Endothelial cell of umbilical vein (primary cell): ENCODE measurements around the gene RABEP2. TPM values are rescaled to one million over a fixed set of nuclear protein-coding genes. Genes with fewer than 3 reads are reported as not detected.

ENCODE experiments used
- BruUV-seq: library from RNA; stranded (reverse); fragments of 400-500 nt; replicated peaks from 2 replicates; lab custom pipeline; 2021; lab: Mats Ljungman, UMichigan
- CTCF ChIA-PET: fragments of 300-600, 350-600 bp; sonication (Branson Sonifier 250); formaldehyde crosslinking; loops from one replicate; lab custom pipeline; 2021; ENCODE audit warnings: antibody characterized with exemption, inconsistent platforms; lab: Charles Lee
- POLR2A ChIA-PET: fragments of 300-600, 350-600 bp; sonication (Branson Sonifier 250); formaldehyde crosslinking; loops from one replicate; lab custom pipeline; 2021; ENCODE audit warnings: antibody characterized with exemption, inconsistent platforms; lab: Charles Lee
- DNase-seq: peaks from one replicate; pipeline ENCODE4 v3.0.0-alpha.2; 2011; ENCODE audit warnings: low read depth, low spot score
- FAIRE-seq: peaks from 2 replicates; lab custom pipeline; 2011; peaks lifted over from hg19 to GRCh38; lab: Jason Lieb, UNC
- H2AFZ ChIP-seq: 2 replicates; pipeline ENCODE4 v1.6.0; 2012; ENCODE audit warnings: low read depth, low read length, control low read depth, inconsistent platforms
- H3K27ac ChIP-seq: 2 replicates; pipeline ENCODE4 v1.5.1; 2011; ENCODE audit warnings: low read depth, mild to moderate bottlenecking, control low read depth, low read length, moderate library complexity; ENCODE audit not compliant: insufficient read depth
- H3K27me3 ChIP-seq, 2 experiments: 2 replicates each; pipeline versions ENCODE4 v1.6.0 to v1.6.1; 2011; ENCODE audit warnings: low read length in 2 of 2, mixed read lengths in 1 of 2; ENCODE audit not compliant: control insufficient read depth in 2 of 2, insufficient read depth in 2 of 2
- H3K36me3 ChIP-seq, 2 experiments: 2 replicates in 1 of 2; 3 replicates in 1 of 2; pipeline ENCODE4 v1.5.1; 2011; ENCODE audit warnings: low read length in 2 of 2, mild to moderate bottlenecking in 1 of 2, moderate library complexity in 1 of 2; ENCODE audit not compliant: control insufficient read depth in 2 of 2, insufficient read depth in 2 of 2; ENCODE audit errors: extremely low read depth in 1 of 2
- H3K4me1 ChIP-seq: 3 replicates; pipeline ENCODE4 v1.5.1; 2011; ENCODE audit warnings: mild to moderate bottlenecking, low read length; ENCODE audit not compliant: control insufficient read depth, insufficient read depth; ENCODE audit errors: extremely low read depth
- H3K4me2 ChIP-seq: 2 replicates; pipeline ENCODE4 v1.6.1; 2011; ENCODE audit warnings: low read length, control low read depth, mixed read lengths; ENCODE audit not compliant: insufficient read depth
- H3K4me3 ChIP-seq, 3 experiments: fragments of 200-600 bp in 1 of 3; sonication (generic), shearing (Covaris generic) in 1 of 3; replicated peaks in 1 of 3; 2 replicates each; pipeline ENCODE4 v1.5.1; 2011 to 2016; ENCODE audit warnings: control low read depth in 3 of 3, low read length in 3 of 3, mild to moderate bottlenecking in 2 of 3, inconsistent platforms in 1 of 3, low read depth in 1 of 3, moderate library complexity in 1 of 3; ENCODE audit not compliant: insufficient read depth in 1 of 3
- H3K79me2 ChIP-seq: 2 replicates; pipeline ENCODE4 v1.6.0; 2012; ENCODE audit warnings: low read length, inconsistent platforms; ENCODE audit not compliant: control insufficient read depth, insufficient read depth
- H3K9ac ChIP-seq: replicated peaks from 2 replicates; pipeline ENCODE3; 2011; ENCODE audit warnings: low read length, control low read depth; ENCODE audit not compliant: insufficient read depth; ENCODE audit errors: extremely low read depth
- H3K9me1 ChIP-seq: replicated peaks from 3 replicates; pipeline ENCODE4 v1.6.0; 2011; ENCODE audit warnings: mild to moderate bottlenecking, low read length; ENCODE audit not compliant: control insufficient read depth, insufficient read depth; ENCODE audit errors: extremely low read depth
- H3K9me3 ChIP-seq: replicated peaks from 2 replicates; pipeline ENCODE4 v1.5.1; 2012; ENCODE audit warnings: low read length, inconsistent platforms; ENCODE audit not compliant: control insufficient read depth, insufficient read depth
- H4K20me1 ChIP-seq: replicated peaks from 2 replicates; pipeline ENCODE3; 2011; ENCODE audit warnings: mild to moderate bottlenecking, low read length; ENCODE audit not compliant: control insufficient read depth, insufficient read depth; ENCODE audit errors: extremely low read depth
- EZH2 ChIP-seq: IDR thresholded peaks from 2 replicates; pipeline ENCODE4 v1.6.1; 2012; ENCODE audit warnings: borderline replicate concordance, low read depth, mild to moderate bottlenecking, moderate library complexity, low read length, inconsistent platforms; ENCODE audit not compliant: severe bottlenecking
- FOS ChIP-seq: IDR thresholded peaks from 2 replicates; pipeline ENCODE4 v1.6.1; 2011; ENCODE audit warnings: mild to moderate bottlenecking, low read length, moderate library complexity, borderline replicate concordance; ENCODE audit not compliant: insufficient read depth
- GATA2 ChIP-seq: IDR thresholded peaks from 2 replicates; pipeline ENCODE4 v1.7.0; 2011; ENCODE audit warnings: low read depth, mild to moderate bottlenecking, moderate library complexity, mixed read lengths, low read length; ENCODE audit not compliant: insufficient read length, insufficient read depth
- JUN ChIP-seq: IDR thresholded peaks from 2 replicates; pipeline ENCODE4 v1.6.1; 2011; ENCODE audit warnings: borderline replicate concordance, low read depth; ENCODE audit not compliant: insufficient read length, insufficient read depth
- MAX ChIP-seq: IDR thresholded peaks from 2 replicates; pipeline ENCODE4 v1.6.1; 2011; ENCODE audit not compliant: insufficient read depth, insufficient read length
- MYC ChIP-seq: IDR thresholded peaks from one replicate; pipeline ENCODE4 v1.6.1; 2011; ENCODE audit warnings: mild to moderate bottlenecking, low read depth, low read length
- POLR2A ChIP-seq: IDR thresholded peaks from 2 replicates; pipeline ENCODE4 v1.6.1; 2012; ENCODE audit warnings: low read depth, mild to moderate bottlenecking, control low read depth, low read length
- POLR2AphosphoS5 ChIP-seq: IDR thresholded peaks from 2 replicates; pipeline ENCODE4 v1.6.1; 2012; ENCODE audit warnings: low read depth, mild to moderate bottlenecking, control low read depth, low read length, moderate library complexity; ENCODE audit not compliant: insufficient read depth
- dilution Hi-C: fragments of 300-500 bp; cut with MboI; formaldehyde crosslinking; loops from one replicate; pipeline ENCODE4 v1.15.0; 2019; ENCODE audit warnings: low sequenced_read_pairs; ENCODE audit not compliant: extremely low pct_ligation_motif_present
- intact Hi-C: fragments of 100-400 bp; cut with micrococcal nuclease; formaldehyde crosslinking; loops from one replicate; pipeline ENCODE4 v1.10.0; 2022
- polyA plus RNA-seq, 4 experiments: library from polyadenylated mRNA; depleted of rRNA in 3 of 4; stranded (reverse) in 3 of 4; unstranded in 1 of 4; fragments of >200 nt; gene quantifications; 2 replicates each; pipeline versions ENCODE4 v1.2.1 to v1.2.3, GENCODE V29; 2011 to 2012; ENCODE audit warnings: missing spikeins in 1 of 4
- total RNA-seq: library from RNA; stranded (reverse); gene quantifications from 2 replicates; pipeline ENCODE4 v1.2.3, GENCODE V29; 2021
- TF ChIP-seq, protein P1 (sequence below), 2 donors: IDR thresholded peaks; 1 replicate in 1 of 2; 2 replicates in 1 of 2; pipeline ENCODE4 v1.5.1; 2011; ENCODE audit warnings: low read length in 2 of 2, mild to moderate bottlenecking in 2 of 2, moderate library complexity in 2 of 2, control low read depth in 1 of 2, inconsistent platforms in 1 of 2, low read depth in 1 of 2; ENCODE audit not compliant: insufficient read depth in 1 of 2; ENCODE audit errors: extremely low read depth in 1 of 2

Gene RABEP2
- total and polyA plus RNA-seq, 2 donors (not counting 3 experiments of a cell fraction or from before 2014, with no cell fraction given), result 25.9 to 37.4 TPM

GRCh38 chr16:28873543-28874201 is 51.4 kb downstream of the RABEP2 start:
- no peak for TF ChIP-seq EZH2
- TF ChIP-seq, protein P1, sequence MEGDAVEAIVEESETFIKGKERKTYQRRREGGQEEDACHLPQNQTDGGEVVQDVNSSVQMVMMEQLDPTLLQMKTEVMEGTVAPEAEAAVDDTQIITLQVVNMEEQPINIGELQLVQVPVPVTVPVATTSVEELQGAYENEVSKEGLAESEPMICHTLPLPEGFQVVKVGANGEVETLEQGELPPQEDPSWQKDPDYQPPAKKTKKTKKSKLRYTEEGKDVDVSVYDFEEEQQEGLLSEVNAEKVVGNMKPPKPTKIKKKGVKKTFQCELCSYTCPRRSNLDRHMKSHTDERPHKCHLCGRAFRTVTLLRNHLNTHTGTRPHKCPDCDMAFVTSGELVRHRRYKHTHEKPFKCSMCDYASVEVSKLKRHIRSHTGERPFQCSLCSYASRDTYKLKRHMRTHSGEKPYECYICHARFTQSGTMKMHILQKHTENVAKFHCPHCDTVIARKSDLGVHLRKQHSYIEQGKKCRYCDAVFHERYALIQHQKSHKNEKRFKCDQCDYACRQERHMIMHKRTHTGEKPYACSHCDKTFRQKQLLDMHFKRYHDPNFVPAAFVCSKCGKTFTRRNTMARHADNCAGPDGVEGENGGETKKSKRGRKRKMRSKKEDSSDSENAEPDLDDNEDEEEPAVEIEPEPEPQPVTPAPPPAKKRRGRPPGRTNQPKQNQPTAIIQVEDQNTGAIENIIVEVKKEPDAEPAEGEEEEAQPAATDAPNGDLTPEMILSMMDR (IDR thresholded peaks at IDR 0.05; ENCODE audit: extremely low read depth in 1 of 2, insufficient read depth in 1 of 2, low read depth in 1 of 2, low read length in 2 of 2), result peak; percentile 54 to 77
- no peak for TF ChIP-seq POLR2AphosphoS5
- BruUV-seq, result no TSS peak
- ChIA-PET CTCF (interaction anchor here (1.2 to 5.3 kb wide), 4 partner anchors 9 to 70 kb away, joined by 5 to 55 read pairs (median 10); partner anchors contain the start of gene SH2B1), POLR2A (no interaction called here)
- Histone ChIP-seq H3K4me3 (no peak overlapping the region), H2AFZ (no peak overlapping the region), H3K36me3 (peaks cover 10 to 41% of the 10 kb centered on the region in 2 experiments), H3K4me1 (no peaks in the 10 kb centered on the region), H3K4me2 (no peak overlapping the region), H3K79me2 (no peaks in the 10 kb centered on the region), H3K9ac (no peak overlapping the region), H4K20me1 (no peaks in the 10 kb centered on the region), H3K9me3 (no peaks in the 10 kb centered on the region), H3K27me3 (no peaks in the 10 kb centered on the region), H3K27ac (no peak overlapping the region), H3K9me1 (no peaks in the 10 kb centered on the region)
- DNase-seq, result no peak
- intact Hi-C loops, result loop anchor here (1.0 kb wide), 1 partner anchor 72 kb away; no protein-coding TSS in a partner anchor
- dilution Hi-C loops, result no loop called here
- no peak for FAIRE-seq

GRCh38 chr16:28872952-28873351 is 52.1 kb downstream of the RABEP2 start:
- intact Hi-C loops, result loop anchor here (1.0 kb wide), 1 partner anchor 72 kb away; no protein-coding TSS in a partner anchor
- no TSS peak for BruUV-seq
- POLR2A ChIA-PET, result no interaction called here
- dilution Hi-C loops, result no loop called here
- H3K4me3 ChIP-seq, result no peak overlapping the region
- no peaks in the 10 kb centered on the region for H3K9me1 ChIP-seq
- peaks cover 10 to 41% of the 10 kb centered on the region in 2 experiments for H3K36me3 ChIP-seq
- no peak overlapping the region for H3K9ac ChIP-seq
- H3K27me3 ChIP-seq, result no peaks in the 10 kb centered on the region
- no peak for FAIRE-seq
- H3K4me2 ChIP-seq, result no peak overlapping the region
- CTCF ChIA-PET, result interaction anchor here (1.2 to 5.3 kb wide), 3 partner anchors 9 to 71 kb away, joined by 5 to 55 read pairs (median 12); partner anchors contain the start of gene SH2B1
- H3K4me1 ChIP-seq, result no peaks in the 10 kb centered on the region
- no peak overlapping the region for H3K27ac ChIP-seq
- no peaks in the 10 kb centered on the region for H3K9me3 ChIP-seq
- TF ChIP-seq POLR2A, result no peak
- TF ChIP-seq MYC, result no peak
- no peak for TF ChIP-seq FOS
- no peak for TF ChIP-seq EZH2
- no peak for TF ChIP-seq MAX
- TF ChIP-seq GATA2, result no peak
- no peak for TF ChIP-seq JUN
- TF ChIP-seq, protein P1 (IDR thresholded peaks at IDR 0.05; ENCODE audit: extremely low read depth in 1 of 2, insufficient read depth in 1 of 2, low read depth in 1 of 2, low read length in 2 of 2), result no peak
- no peak for TF ChIP-seq POLR2AphosphoS5
- no peak overlapping the region for H2AFZ ChIP-seq
- no peaks in the 10 kb centered on the region for H4K20me1 ChIP-seq
- H3K79me2 ChIP-seq, result no peaks in the 10 kb centered on the region
- DNase-seq, result no peak
